GM15510 (cell line): ENCODE results near the gene CDYL2.

Source experiments
- POLR2A ChIP-seq: IDR thresholded peaks from 3 replicates; pipeline ENCODE4 v1.6.1; 2011; ENCODE audit warnings: borderline replicate concordance; ENCODE audit not compliant: insufficient read length; ENCODE audit errors: extremely low read depth

Gene CDYL2

DNA sequence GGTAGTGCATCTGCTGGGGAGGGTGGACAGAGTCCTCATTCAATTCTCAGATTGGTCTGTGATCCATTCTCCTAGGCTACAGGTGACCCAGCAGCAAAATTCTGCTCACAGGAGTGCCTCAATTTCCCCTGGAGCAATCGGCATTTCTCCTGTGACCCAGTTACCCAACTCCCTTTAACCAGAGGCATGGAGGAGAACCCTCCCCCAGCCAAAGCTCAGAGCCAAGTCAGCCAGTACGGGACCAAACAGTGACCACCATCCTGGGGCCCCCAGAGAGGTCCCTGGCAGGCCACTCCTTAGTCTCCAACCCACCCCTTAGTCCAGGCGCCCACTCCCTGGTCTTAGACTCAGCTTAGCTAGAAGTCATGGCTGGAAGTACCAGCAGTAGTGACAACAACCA, 188.0 kb downstream of the CDYL2 start:
- TF ChIP-seq POLR2A: no peak

DNA sequence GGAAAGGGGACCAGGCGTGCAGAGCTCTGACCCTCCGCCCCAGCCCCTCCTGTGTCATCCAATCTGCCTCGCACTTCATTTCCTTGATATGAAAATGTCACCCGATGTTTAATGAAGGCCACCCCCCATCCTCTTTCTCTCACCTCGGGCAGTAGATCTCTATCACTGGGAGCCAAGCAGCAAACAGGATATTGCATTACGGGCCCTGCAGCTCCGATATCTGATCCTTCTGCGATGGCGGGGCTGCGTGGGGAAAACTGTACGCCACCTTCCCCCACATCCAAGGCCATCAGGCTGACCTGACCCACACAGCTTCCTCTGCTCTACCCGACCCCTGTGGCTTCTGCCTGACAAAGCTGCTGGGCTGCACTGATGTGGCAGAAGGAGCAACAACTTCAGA, 188.7 kb downstream of the CDYL2 start:
- TF ChIP-seq POLR2A: no peak

DNA sequence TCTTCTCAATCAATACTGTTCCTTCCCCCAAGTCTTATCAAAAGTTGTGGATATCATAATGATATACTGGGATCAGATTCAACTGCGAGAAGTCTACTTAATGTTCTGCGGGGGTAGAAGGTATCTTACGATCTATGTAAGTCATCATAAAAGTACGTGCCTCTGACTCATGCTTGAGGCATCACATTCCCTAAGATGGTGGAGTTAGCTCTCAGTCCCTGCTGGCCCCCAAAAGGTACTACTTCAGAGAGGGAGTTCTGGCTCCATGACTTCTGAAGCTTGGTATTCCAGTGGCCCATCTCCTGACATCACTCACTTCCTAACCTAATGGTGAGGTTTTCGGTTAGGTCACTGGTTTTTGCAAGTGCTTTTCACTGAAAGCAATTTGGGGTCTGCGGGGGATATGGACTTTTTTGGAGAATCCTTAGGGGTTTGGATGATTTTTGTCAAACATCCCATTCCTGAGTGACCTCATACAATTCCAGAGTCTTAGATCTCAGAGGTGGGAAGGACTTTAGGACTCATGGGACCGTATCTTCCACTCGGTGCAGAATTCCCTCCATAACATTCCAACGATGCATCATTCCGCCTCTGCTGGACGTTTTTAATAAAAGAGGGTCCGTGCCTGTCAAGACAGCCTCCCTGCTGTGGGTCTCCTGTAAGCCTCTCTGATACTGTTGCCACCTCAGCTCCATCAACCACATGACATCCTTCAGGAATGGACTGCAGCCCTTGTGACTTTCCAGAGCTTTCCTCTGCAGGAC, 189.3 kb downstream of the CDYL2 start:
- TF ChIP-seq POLR2A: no peak

DNA sequence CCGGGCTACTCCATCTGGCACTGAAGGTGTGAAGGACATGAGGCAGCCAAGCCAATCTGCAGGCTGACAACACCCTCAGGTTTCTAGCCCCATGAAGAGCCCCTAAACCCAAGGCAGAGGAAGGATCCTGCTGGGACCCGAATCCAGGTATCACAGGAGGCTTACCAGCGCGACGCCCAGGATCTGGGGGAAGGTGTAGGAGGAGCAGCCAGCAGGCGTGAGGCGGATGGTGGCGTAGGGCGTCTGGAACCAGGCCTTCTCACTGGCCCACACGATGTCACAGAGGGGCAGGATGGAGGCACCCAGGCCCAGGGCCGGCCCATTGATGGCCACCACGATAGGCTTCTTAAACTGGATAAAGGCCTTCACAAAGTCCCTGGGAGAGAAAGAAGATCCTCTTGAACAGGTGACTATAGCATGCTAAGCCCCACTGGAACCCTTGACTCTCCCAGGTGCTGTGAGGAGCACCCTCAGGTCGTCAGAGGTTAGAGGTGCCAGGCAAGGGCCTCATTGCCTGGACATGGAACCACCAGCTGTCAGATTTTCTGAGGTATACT, 191.9 kb downstream of the CDYL2 start:
- TF ChIP-seq POLR2A: no peak

DNA sequence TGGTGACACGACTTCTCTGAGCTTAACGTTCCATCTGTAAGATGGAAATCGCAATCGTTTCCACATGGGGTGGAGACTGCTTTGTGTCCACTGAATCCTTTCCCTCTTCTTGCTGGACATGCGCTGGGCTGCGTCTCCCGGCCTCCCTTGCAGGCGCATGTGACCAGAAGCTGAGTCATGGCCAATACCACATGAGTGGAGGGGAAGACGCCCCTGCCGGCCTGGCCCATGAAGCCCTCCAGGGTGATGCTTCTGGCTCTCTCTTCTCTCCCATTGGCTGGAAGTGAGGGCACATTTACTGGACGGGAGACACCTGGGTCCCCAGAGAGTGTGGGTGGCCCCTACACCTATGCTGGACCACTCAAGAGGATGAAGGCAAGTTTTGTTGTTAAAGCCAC, 192.5 kb downstream of the CDYL2 start:
- no peak for TF ChIP-seq POLR2A

DNA sequence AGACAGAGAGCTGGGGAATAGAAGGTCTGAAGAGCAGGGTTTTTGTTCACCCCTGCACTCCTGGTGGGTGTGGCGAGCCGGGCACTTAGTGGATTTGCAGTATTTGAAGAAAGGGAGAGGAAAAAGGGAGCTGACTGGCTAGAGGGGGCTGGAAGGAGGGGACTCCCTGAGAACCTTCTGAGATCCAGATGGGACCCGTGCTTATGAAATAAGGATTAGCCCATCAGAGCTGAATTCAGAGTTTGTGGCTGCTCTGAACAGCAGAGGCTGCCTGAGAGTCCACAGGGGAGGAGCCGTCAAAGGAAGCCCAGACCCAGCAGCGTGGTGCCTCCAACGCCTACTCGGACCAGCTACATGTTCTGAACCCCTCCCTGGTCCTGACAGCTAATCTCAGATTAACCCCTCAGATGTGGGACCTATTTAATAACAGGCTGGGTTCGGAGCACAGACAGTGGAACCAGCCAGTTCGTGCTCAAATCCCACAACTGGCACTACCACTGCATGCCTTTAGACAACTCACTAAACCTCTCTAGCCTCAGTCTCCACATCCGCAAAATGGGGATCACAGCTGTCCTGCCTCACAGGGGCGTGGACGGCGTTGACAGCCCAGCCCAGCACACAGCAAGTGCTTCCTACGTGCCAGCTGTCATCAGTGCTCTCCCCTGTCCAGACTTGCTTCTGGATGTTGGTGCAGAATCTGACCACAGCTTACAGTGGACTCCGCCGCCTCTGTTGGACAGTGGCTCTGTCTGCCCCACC, 193.0 kb downstream of the CDYL2 start:
- no peak for TF ChIP-seq POLR2A

DNA sequence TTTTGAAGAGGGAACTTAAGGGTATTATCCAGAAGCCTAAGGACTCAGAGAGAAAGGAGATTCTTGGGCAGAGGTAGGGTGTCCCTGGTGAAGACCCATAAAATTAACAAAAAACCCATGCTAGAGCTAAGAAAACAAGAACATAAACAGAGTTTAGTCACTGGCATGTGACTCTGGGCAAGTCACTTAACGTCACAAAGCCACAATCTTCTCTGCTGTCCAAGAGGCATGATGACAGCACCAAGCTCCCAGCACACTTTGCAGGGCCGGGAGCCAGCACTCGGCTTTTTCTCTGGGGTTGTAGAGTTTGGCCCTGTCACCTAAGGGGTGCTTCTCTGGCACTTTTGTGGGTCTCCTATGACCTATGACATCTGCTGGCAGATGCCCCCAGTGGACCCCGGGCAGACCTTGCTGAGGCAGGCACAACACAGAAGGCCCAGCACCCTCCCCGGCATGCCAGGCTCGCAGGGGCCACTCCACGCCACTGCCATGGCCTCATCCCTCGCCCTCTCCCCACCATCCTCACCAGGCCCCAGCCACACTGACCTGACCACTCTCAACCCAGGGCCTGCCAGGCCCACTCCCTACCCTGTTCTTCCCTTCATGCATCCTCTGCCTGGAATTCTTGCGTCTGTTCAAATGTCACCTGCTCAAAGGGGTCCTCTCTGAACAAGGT, 193.8 kb downstream of the CDYL2 start:
- TF ChIP-seq POLR2A: no peak

DNA sequence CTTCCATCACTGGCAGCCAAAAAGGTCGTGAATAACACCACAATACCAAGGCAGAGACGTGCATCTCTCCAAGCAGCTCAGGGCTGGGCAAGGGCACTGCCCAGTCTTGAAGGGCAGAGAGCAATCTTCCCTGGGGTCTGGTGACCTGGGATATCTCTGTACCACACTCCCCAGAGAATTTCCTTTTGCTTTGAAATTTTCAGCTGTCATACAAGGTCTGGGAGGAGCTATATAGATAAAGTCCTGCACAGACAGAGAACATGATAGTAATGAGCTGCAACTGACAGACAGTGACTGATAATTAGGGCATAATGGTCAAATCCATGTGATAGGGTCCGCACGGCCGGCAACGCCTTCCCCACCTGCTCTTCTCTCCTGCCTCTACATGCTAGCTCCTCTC, 195.5 kb downstream of the CDYL2 start:
- no peak for TF ChIP-seq POLR2A

DNA sequence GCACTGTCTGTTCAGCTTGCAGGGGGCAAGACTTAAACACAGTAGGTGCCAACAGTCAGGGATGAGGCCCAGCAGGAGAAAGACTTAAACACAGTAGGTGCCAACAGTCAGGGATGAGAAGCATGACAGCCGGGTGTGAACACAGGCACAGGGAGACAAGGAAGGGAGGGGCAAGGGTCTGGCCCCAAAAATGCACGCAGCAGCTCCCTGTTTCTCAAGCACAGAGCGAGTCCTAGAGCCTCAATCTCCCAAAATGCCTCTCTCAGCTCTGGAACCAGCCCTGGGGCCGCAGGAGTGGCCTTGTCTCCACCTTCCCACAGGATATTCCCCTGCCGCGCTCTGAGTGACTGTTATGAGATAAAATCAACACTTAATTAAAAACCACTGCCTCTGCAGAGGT, 197.2 kb downstream of the CDYL2 start:
- TF ChIP-seq POLR2A: no peak

DNA sequence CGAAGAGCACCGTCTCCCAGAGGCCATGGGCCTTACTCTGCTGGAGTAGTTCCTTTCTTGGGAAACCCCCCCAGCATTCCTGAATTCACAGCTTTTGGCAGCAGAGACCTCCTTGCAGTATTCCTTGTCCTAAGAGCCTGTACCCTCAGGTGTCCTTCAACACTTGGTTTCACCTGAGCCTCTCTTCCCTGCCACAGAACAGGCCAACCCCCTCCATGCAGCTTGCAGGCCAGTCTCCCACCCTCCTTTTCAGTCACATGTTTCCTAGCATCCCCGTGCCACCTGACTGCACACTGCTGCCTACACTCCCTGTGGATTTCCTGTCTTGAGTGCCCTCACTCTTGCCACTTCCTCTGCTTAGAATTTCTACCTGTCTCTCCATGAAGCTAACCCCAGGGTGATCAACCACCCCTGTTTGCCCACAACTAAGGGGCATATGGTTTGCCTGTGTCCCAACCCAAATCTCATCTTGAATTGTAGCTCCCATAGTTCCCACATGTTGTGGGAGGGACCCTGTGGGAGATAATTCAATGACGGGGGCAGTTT, 198.1 kb downstream of the CDYL2 start:
- TF ChIP-seq POLR2A: no peak

DNA sequence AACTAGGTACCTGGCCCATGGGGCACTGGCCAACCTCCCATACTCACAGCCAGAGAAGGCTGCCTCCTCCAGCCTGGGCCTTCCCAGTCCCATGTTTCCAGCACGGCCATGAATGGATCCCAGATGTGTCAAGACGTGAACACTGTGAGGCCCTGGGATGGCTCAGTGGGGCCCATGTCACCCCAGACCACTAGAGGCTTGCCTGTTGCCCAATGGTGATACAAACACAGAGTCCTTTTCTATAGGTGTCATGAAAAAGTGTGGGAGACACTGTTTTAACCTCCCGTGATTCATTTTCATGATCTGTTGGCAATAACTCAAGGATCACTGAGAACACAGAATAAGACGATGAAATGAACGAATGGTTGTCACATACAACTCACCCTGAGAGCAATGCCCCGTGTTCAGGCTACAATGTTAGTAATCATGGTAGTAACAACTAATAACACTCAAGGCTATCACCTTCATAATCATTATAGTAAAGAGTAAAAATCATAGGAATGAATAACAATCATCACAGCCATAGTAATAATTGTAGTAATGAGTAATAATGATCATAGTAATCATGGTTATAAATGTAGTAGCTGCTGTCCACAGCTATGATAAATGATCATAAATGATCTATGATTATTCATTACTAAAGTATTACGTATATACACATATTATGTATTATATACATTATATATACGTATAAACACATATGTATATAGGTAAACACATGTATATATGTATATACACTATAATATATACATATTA, 199.6 kb downstream of the CDYL2 start:
- TF ChIP-seq POLR2A: no peak

DNA sequence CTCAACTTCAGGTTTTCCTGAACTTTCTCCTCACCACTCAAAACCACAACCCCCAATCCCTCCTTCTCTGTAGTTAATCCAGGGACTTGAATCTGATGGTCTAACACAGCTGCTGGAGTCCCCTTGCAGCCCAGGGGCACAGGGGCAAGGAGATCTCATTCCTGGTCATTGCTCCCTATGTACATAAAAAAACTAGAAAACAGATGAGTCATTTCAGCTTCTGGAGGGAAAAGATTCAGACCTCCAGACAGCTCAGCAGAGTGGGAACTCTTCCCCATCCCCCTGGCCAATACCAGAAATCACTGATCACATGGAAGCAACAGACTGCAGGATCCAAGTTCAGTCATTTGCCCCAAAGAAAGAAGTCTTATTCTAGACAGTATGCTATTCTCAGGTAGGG, 201.5 kb downstream of the CDYL2 start:
- TF ChIP-seq POLR2A: no peak

DNA sequence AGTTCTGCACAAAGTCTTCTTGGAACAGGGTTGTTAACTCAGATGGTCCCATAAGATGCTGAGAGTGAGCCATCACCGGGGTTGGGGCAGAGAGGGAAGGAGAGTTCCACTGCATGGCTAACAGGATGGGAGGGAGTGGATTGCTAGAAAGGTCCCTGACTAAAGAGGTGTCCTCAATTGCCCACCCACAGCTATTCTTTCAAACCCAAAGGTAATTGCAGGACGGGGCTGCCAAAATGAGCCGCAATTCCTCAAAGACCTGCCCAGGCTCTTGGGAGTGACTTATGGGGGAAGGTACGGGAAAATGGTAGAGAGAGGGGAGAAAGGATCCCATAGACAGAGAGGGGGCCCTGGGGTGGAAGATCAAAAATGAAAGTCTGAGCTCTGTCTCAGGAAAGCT, 203.2 kb downstream of the CDYL2 start:
- TF ChIP-seq POLR2A: no peak

DNA sequence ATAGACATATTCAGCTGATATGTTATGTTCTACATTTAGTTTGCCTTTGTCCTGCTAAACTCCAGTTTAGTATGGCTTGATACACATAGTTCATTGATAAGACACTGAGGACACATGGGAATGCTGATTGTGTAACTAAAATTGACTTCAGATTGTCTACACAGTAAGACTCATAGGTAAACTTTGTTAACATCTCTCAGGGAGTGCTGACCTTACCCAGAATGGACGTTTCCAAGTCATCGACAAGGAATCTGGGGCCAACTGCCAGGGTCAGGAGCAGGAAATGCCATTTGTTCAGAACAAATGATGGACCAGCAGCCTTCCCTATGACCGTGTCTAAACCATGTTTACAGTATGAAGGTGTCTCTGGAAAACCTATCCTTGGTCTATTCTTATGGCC, 204.9 kb downstream of the CDYL2 start:
- TF ChIP-seq POLR2A: no peak
